Measurements from ENCODE around the gene RRN3.
"Not testable (repeated sequence)": the region's sequence is repeated elsewhere in the genome, so short reads cannot be mapped to it uniquely, and the experiment has no call there.

Gene RRN3

GRCh38 chr16:15028801-15029698, 65.0 kb downstream of the RRN3 start:
- peak; percentile 13 for FAIRE-seq
- DNase-seq (ENCODE audit: low spot score): not testable (repeated sequence)

GRCh38 chr16:15028345-15028715, 65.7 kb downstream of the RRN3 start:
- DNase-seq (ENCODE audit: low spot score); FAIRE-seq: not testable (repeated sequence)

- not testable (repeated sequence) for DNase-seq (ENCODE audit: low spot score); FAIRE-seq
Measured at GRCh38 chr16:15027503-15028344, 66.3 kb downstream of the RRN3 start.

GRCh38 chr16:15027051-15027450, 67.0 kb downstream of the RRN3 start:
- FAIRE-seq: not testable (repeated sequence)

GRCh38 chr16:15025234-15025951, 68.7 kb downstream of the RRN3 start:
- FAIRE-seq; DNase-seq (ENCODE audit: low spot score): not testable (repeated sequence)

More at GRCh38 chr16:15027051-15027450, 67.0 kb downstream of the RRN3 start:
- DNase-seq (ENCODE audit: low spot score): not testable (repeated sequence)

GRCh38 chr16:15024858-15025199, 69.2 kb downstream of the RRN3 start:
- not testable (repeated sequence) for DNase-seq (ENCODE audit: low spot score); FAIRE-seq

GRCh38 chr16:15023381-15024077, 70.5 kb downstream of the RRN3 start:
- not testable (repeated sequence) for FAIRE-seq; DNase-seq (ENCODE audit: low spot score)

- not testable (repeated sequence) for FAIRE-seq
Measured at GRCh38 chr16:15022194-15022593, 71.9 kb downstream of the RRN3 start.

DNA sequence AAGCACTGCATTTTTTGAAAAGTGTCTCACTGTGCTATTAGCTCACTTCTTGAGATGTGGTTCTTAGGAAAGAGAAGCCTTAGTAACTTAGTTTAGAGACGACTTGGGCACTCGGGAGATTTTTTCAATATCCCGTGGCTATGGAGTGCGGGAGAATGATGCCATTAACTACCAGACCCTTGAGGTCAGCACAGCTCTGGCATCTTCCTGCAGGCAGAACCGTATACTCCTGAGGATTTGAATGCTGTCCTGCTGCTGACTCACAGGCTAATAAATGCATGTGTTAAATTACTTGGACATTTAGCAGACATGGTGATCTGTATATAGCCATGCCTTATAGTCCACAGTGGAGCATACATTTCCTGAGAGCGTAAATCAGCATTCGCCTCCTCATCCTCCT, 72.6 kb downstream of the RRN3 start:
- not testable (repeated sequence) for FAIRE-seq; DNase-seq (ENCODE audit: low spot score)

More at GRCh38 chr16:15022194-15022593, 71.9 kb downstream of the RRN3 start:
- DNase-seq (ENCODE audit: low spot score): not testable (repeated sequence)

DNA sequence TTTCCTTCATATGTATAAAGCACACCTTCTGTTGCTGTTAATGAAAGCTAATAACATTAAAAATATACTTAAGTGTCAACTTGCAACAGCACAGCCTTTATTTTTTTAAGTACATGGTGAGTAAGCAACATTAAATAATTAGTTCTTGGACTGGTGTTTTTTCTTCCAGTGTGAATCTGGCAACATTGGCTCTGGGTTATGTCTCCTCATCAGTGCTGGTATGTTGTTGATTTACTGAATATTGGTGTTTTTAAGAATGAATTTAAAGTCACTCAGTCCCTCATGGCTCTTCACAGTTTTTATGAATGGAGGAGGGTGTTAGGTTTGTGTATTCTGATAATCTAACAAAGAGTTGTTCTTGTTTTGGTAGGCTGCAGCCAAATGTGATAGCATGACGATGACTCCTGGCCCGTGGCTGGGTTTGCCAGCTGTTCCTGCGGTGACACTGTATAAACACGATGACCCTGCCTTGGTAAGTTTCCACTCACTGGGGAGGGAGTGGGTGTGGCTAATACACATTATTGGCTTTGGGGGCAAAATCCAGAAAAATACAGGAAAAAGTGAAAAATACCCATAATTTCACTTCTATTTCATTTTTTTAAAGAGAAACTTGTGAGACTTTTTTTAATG, 77.0 kb downstream of the RRN3 start:
- not testable (repeated sequence) for FAIRE-seq

DNA sequence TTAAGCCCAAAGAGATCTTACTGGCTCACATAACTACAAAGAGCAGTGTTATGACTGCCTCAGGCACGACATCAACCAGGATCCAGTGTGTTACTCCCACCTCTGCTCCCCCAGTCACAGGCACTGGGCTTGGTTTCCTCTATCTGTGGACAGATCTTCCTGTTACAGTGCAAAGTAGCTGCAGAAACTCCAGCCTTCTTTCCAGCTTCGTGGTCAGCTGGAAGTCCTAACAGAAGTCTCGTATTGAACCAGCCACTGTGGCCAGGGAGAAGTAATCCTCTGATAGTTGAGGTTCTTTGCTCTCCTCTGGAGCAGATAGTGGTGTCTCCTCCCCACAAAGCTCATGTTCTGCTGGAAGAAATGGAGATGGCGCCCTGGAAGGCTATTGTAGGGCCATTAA, 77.7 kb downstream of the RRN3 start:
- FAIRE-seq; DNase-seq (ENCODE audit: low spot score): not testable (repeated sequence)

More for the DNA sequence above, 77.0 kb downstream of the RRN3 start:
- not testable (repeated sequence) for DNase-seq (ENCODE audit: low spot score)

- not testable (repeated sequence) for DNase-seq (ENCODE audit: low spot score); FAIRE-seq
Measured at GRCh38 chr16:15015671-15016070, 78.4 kb downstream of the RRN3 start.

DNA sequence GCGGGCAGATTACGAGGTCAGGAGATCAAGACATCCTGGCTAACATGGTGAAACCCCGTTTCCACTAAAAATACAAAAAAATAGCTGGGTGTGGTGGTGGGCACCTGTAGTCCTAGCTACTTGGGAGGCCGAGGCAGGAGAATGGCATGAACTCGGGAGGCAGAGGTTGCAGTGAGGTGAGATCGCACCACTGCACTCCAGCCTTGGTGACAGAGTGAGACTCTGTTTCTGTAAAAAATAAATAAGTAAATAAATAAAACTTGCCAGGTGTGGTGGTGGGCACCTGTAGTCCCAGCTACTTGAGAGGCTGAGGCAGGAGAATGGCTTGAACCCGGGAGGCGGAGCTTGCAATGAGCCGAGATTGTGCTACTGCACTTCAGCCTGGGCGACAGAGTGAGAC, 81.1 kb downstream of the RRN3 start:
- not testable (repeated sequence) for FAIRE-seq; DNase-seq (ENCODE audit: low spot score)
